ENCODE results near the gene DNAJC7. TPM values are rescaled to one million over a fixed set of nuclear protein-coding genes. Genes with fewer than 3 reads are reported as not detected.
"Not testable (repeated sequence)": the region's sequence is repeated elsewhere in the genome, so short reads cannot be mapped to it uniquely, and the experiment has no call there.

Gene DNAJC7
- total RNA-seq, 3 donors from 2014 or later: 69.7 to 73.7 (median 70.4) TPM

- no peaks in the 10 kb centered on the region for H3K27me3 ChIP-seq
- no peak for DNase-seq (ENCODE audit: low spot score in 2 of 2)
- H3K4me1 ChIP-seq: peaks cover 0 to 4% of the 10 kb centered on the region in 2 donors
- H3K9me3 ChIP-seq: no peaks in the 10 kb centered on the region
- TF ChIP-seq CTCF (IDR thresholded peaks at IDR 0.05) (no peak), POLR2A (IDR thresholded peaks at IDR 0.05) (no peak), POLR2AphosphoS5 (IDR thresholded peaks at IDR 0.05) (no peak)
- no peak overlapping the region for H3K4me3 ChIP-seq
- no peaks in the 10 kb centered on the region for H3K36me3 ChIP-seq
- no peak overlapping the region for H3K27ac ChIP-seq
- intact Hi-C loops (cut with DNase I; ENCODE audit: low total_unique reads): no loop called here
Observed at GRCh38 chr17:42010898-42011516, 6.2 kb downstream of the DNAJC7 start.

GRCh38 chr17:42010266-42010680 is 7.0 kb downstream of the DNAJC7 start:
- H3K36me3 ChIP-seq; H3K27ac ChIP-seq; H3K4me1 ChIP-seq; H3K4me3 ChIP-seq; H3K9me3 ChIP-seq; DNase-seq (ENCODE audit: low spot score in 2 of 2); H3K27me3 ChIP-seq; intact Hi-C loops (cut with DNase I; ENCODE audit: low total_unique reads): not testable (repeated sequence)

- Histone ChIP-seq H3K36me3 (no peaks in the 10 kb centered on the region), H3K27ac (no peak overlapping the region), H3K4me1 (no peaks in the 10 kb centered on the region), H3K27me3 (no peaks in the 10 kb centered on the region), H3K4me3 (no peak overlapping the region), H3K9me3 (no peaks in the 10 kb centered on the region)
- intact Hi-C loops (cut with DNase I; ENCODE audit: low total_unique reads): no loop called here
- DNase-seq (ENCODE audit: low spot score in 2 of 2): no peak
- TF ChIP-seq POLR2AphosphoS5 (IDR thresholded peaks at IDR 0.05): no peak
- no peak for TF ChIP-seq CTCF (IDR thresholded peaks at IDR 0.05)
- no peak for TF ChIP-seq POLR2A (IDR thresholded peaks at IDR 0.05)
Observed at GRCh38 chr17:42009170-42009569, 8.1 kb downstream of the DNAJC7 start.

- H3K4me1 ChIP-seq: no peaks in the 10 kb centered on the region
- intact Hi-C loops (cut with DNase I; ENCODE audit: low total_unique reads): no loop called here
- no peaks in the 10 kb centered on the region for H3K36me3 ChIP-seq
- TF ChIP-seq POLR2AphosphoS5 (IDR thresholded peaks at IDR 0.05): no peak
- no peak for TF ChIP-seq CTCF (IDR thresholded peaks at IDR 0.05)
- no peak for TF ChIP-seq POLR2A (IDR thresholded peaks at IDR 0.05)
- no peaks in the 10 kb centered on the region for H3K9me3 ChIP-seq
- no peak overlapping the region for H3K27ac ChIP-seq
- no peak for DNase-seq (ENCODE audit: low spot score in 2 of 2)
- H3K27me3 ChIP-seq: no peaks in the 10 kb centered on the region
- H3K4me3 ChIP-seq: no peak overlapping the region
Observed at GRCh38 chr17:42005166-42005565, 12.1 kb downstream of the DNAJC7 start.

- Histone ChIP-seq H3K27ac (no peak overlapping the region), H3K36me3 (no peaks in the 10 kb centered on the region), H3K4me1 (no peaks in the 10 kb centered on the region), H3K27me3 (no peaks in the 10 kb centered on the region), H3K9me3 (no peaks in the 10 kb centered on the region), H3K4me3 (no peak overlapping the region)
- intact Hi-C loops (cut with DNase I; ENCODE audit: low total_unique reads): no loop called here
- DNase-seq (ENCODE audit: low spot score in 2 of 2): no peak
- TF ChIP-seq POLR2A (IDR thresholded peaks at IDR 0.05) (no peak), CTCF (IDR thresholded peaks at IDR 0.05) (no peak), POLR2AphosphoS5 (IDR thresholded peaks at IDR 0.05) (no peak)
Observed at GRCh38 chr17:42002792-42003301, 14.4 kb downstream of the DNAJC7 start.
